Fibroblast of skin of left quadriceps (primary cell): Measurements from ENCODE around the gene YDJC.
A peak's percentile ranks its signal among the peaks of the same experiment; 100 is the strongest.
"Not testable (repeated sequence)": the region's sequence is repeated elsewhere in the genome, so short reads cannot be mapped to it uniquely, and the experiment has no call there.

Experiments used
- DNase-seq, 2 experiments: peaks; one replicate each; pipeline ENCODE4 v3.0.0-alpha.2; 2013; ENCODE audit warnings: low read depth in 2 of 2

YDJC gene

GRCh38 chr22:21629255-21630149 is at the start of gene YDJC:
Gene YDJC (minus strand): TSS chr22:21630022. CDS start chr22:21630014, 8 bp downstream.
- peak; percentile 71 to 72 for DNase-seq

- no peak for DNase-seq
These were observed 49.6 kb upstream of the YDJC start for GRCh38 chr22:21679383-21679782.

- DNase-seq: not testable (repeated sequence)
These were observed 49.0 kb upstream of the YDJC start for GRCh38 chr22:21678842-21679241.

GRCh38 chr22:21677606-21678443 is 48.0 kb upstream of the YDJC start:
- DNase-seq: no peak

GRCh38 chr22:21674638-21675245 is 44.9 kb upstream of the YDJC start:
- no peak for DNase-seq

- DNase-seq: no peak
These were observed 43.9 kb upstream of the YDJC start for GRCh38 chr22:21673534-21674321.

GRCh38 chr22:21672107-21672629 is 42.3 kb upstream of the YDJC start:
- DNase-seq: no peak

- no peak for DNase-seq
These were observed 39.2 kb upstream of the YDJC start for GRCh38 chr22:21669026-21669425.

- no peak for DNase-seq
These were observed 37.0 kb upstream of the YDJC start for GRCh38 chr22:21666786-21667185.

- no peak for DNase-seq
These were observed 35.4 kb upstream of the YDJC start for GRCh38 chr22:21665047-21665851.

- DNase-seq: no peak
These were observed 33.9 kb upstream of the YDJC start for GRCh38 chr22:21663738-21664137.

- no peak for DNase-seq
These were observed 32.2 kb upstream of the YDJC start for GRCh38 chr22:21661991-21662390.

GRCh38 chr22:21660904-21661303 is 31.1 kb upstream of the YDJC start:
- DNase-seq: no peak

- no peak for DNase-seq
These were observed 30.2 kb upstream of the YDJC start for GRCh38 chr22:21659864-21660525.

GRCh38 chr22:21657360-21658032 is 27.7 kb upstream of the YDJC start:
- no peak for DNase-seq

- no peak for DNase-seq
These were observed 27.2 kb upstream of the YDJC start for GRCh38 chr22:21657020-21657359.

- no peak for DNase-seq
These were observed 23.0 kb upstream of the YDJC start for GRCh38 chr22:21652547-21653545.

GRCh38 chr22:21652010-21652546 is 22.3 kb upstream of the YDJC start:
- peak; percentile 70 for DNase-seq
